GM11168 (cell line): ENCODE data around the gene HECW1.

Experiments used
- in situ Hi-C: fragments of 300-500 bp; cut with MboI; formaldehyde crosslinking; loops from one replicate; pipeline ENCODE4 v1.12.0; 2022; ENCODE audit warnings: low sequenced_read_pairs; ENCODE audit not compliant: unreplicated experiment

Gene HECW1

GRCh38 chr7:43141091-43141490 is 28.6 kb downstream of the HECW1 start:
- in situ Hi-C loops, result no loop called here

GRCh38 chr7:43142703-43143102 is 30.3 kb downstream of the HECW1 start:
- in situ Hi-C loops, result no loop called here

- in situ Hi-C loops, result no loop called here
Observed at GRCh38 chr7:43143918-43144589, 31.6 kb downstream of the HECW1 start.

- in situ Hi-C loops, result no loop called here
Observed at GRCh38 chr7:43148161-43148731, 35.8 kb downstream of the HECW1 start.

- in situ Hi-C loops, result no loop called here
Observed at GRCh38 chr7:43151076-43151475, 38.6 kb downstream of the HECW1 start.

- in situ Hi-C loops, result no loop called here
Observed at GRCh38 chr7:43152696-43153095, 40.2 kb downstream of the HECW1 start.

- in situ Hi-C loops, result no loop called here
Observed at GRCh38 chr7:43155636-43156035, 43.2 kb downstream of the HECW1 start.

- in situ Hi-C loops, result no loop called here
Observed at GRCh38 chr7:43163885-43164284, 51.4 kb downstream of the HECW1 start.

- in situ Hi-C loops, result no loop called here
Observed at GRCh38 chr7:43164757-43165156, 52.3 kb downstream of the HECW1 start.

- in situ Hi-C loops, result no loop called here
Observed at GRCh38 chr7:43166686-43167085, 54.2 kb downstream of the HECW1 start.

GRCh38 chr7:43169076-43169475 is 56.6 kb downstream of the HECW1 start:
- in situ Hi-C loops, result no loop called here

GRCh38 chr7:43170571-43170970 is 58.1 kb downstream of the HECW1 start:
- in situ Hi-C loops, result no loop called here

- in situ Hi-C loops, result no loop called here
Observed at GRCh38 chr7:43175570-43176200, 63.2 kb downstream of the HECW1 start.

- in situ Hi-C loops, result no loop called here
Observed at GRCh38 chr7:43179393-43179792, 66.9 kb downstream of the HECW1 start.

- in situ Hi-C loops, result no loop called here
Observed at GRCh38 chr7:43192806-43193460, 80.5 kb downstream of the HECW1 start.

- in situ Hi-C loops, result no loop called here
Observed at GRCh38 chr7:43193893-43194292, 81.4 kb downstream of the HECW1 start.

- in situ Hi-C loops, result no loop called here
Observed at GRCh38 chr7:43195256-43195655, 82.8 kb downstream of the HECW1 start.

- in situ Hi-C loops, result no loop called here
Observed at GRCh38 chr7:43195768-43196167, 83.3 kb downstream of the HECW1 start.

- in situ Hi-C loops, result no loop called here
Observed at GRCh38 chr7:43196379-43196778, 83.9 kb downstream of the HECW1 start.

- in situ Hi-C loops, result no loop called here
Observed at GRCh38 chr7:43198016-43198415, 85.6 kb downstream of the HECW1 start.

GRCh38 chr7:43198599-43199090 is 86.2 kb downstream of the HECW1 start:
- in situ Hi-C loops, result no loop called here
